Mesothelial cell of epicardium (in vitro differentiated cells): ENCODE measurements around the gene PPP6R2. TPM values are rescaled to one million over a fixed set of nuclear protein-coding genes. Genes with fewer than 3 reads are reported as not detected.

Source experiments
- DNase-seq, 2 experiments: peaks; one replicate each; pipeline ENCODE4 v3.0.0; 2021; ENCODE audit warnings: low spot score in 2 of 2; ENCODE audit not compliant: unreplicated experiment in 2 of 2
- H3K27ac Mint-ChIP-seq: 2 replicates; pipeline ENCODE4 v1.8.0; 2021; ENCODE audit warnings: mixed read lengths
- H3K27me3 Mint-ChIP-seq: 2 replicates; pipeline ENCODE4 v1.8.0; 2021; ENCODE audit warnings: low read depth, mixed read lengths
- H3K36me3 Mint-ChIP-seq: 2 replicates; pipeline ENCODE4 v1.8.0; 2021; ENCODE audit warnings: mixed read lengths
- H3K4me1 Mint-ChIP-seq: 2 replicates; pipeline ENCODE4 v1.8.0; 2021; ENCODE audit warnings: mixed read lengths
- H3K4me3 Mint-ChIP-seq: 2 replicates; pipeline ENCODE4 v1.8.0; 2021; ENCODE audit warnings: mild to moderate bottlenecking, moderate library complexity, mixed read lengths
- H3K9me3 Mint-ChIP-seq: 2 replicates; pipeline ENCODE4 v1.8.0; 2021; ENCODE audit warnings: mixed read lengths
- total RNA-seq: library from RNA; stranded (reverse); gene quantifications from 3 replicates; pipeline ENCODE4 v1.2.1, GENCODE V29; 2021
- TF ChIP-seq, protein P1 (sequence below): fragments of 200-600 bp; sonication (generic); IDR thresholded peaks from one replicate; pipeline ENCODE4 v1.5.0; 2021; ENCODE audit warnings: antibody characterized with exemption; ENCODE audit not compliant: unreplicated experiment

PPP6R2 gene
- total RNA-seq, 1 donor from 2014 or later = 83.7 TPM

DNA sequence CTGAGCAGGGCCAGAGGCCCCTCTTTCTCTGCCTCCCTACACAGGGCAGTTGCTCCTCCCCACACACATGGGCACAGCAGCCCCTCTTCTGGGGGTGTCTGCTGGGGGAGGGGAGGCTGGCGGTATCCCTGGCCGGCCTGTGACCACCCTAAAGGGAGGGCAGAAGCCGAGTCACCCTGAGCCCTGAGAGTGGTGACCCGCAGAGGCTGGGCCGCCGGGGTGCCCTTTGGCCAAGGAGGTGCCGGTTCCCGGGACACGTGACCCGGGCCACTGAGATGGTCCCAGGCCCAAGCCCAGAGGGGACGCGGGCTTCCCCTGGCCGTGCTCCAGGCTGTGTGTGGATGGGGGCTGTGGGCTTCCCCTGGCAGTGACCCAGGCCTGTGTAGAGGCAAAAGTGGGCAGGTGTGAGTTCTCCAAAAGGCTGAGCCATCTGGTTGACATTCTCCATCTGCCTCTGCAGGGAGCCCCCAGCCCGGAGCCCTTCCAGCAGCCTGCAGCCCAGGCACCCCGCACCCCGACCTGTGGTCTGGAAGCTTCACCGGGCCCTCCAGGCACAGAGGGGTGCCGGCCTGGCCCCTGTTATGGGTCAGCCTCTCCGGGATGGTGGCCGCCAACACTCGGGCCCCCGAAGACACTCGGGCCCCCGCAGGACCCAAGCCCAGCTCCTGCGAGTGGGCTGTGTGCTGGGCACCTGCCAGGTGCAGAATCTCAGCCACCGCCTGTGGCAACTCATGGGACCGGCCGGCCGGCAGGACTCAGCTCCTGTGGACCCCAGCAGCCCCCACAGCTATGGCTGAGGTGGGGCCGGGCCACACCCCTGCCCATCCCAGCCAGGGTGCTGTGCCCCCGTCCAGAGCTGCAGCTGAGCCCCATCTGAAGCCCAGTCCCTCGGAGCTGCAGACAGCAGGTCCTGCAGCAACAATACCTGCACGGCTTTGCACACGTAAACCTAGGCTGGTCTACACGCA is 139.3 kb downstream of the PPP6R2 start:
- no peak for DNase-seq

GRCh38 chr22:50483106-50483505 is 140.0 kb downstream of the PPP6R2 start:
- no peaks in the 10 kb centered on the region for H3K9me3 Mint-ChIP-seq
- H3K27ac Mint-ChIP-seq = no peak overlapping the region
- H3K4me1 Mint-ChIP-seq = no peaks in the 10 kb centered on the region

More for the DNA sequence above, 139.3 kb downstream of the PPP6R2 start:
- Mint-ChIP-seq H3K27me3 (peaks cover 55% of the 10 kb centered on the region), H3K4me3 (peak overlapping the region; percentile 53), H3K36me3 (no peaks in the 10 kb centered on the region), H3K27ac (no peak overlapping the region), H3K4me1 (no peaks in the 10 kb centered on the region), H3K9me3 (no peaks in the 10 kb centered on the region)
- TF ChIP-seq, protein P1, sequence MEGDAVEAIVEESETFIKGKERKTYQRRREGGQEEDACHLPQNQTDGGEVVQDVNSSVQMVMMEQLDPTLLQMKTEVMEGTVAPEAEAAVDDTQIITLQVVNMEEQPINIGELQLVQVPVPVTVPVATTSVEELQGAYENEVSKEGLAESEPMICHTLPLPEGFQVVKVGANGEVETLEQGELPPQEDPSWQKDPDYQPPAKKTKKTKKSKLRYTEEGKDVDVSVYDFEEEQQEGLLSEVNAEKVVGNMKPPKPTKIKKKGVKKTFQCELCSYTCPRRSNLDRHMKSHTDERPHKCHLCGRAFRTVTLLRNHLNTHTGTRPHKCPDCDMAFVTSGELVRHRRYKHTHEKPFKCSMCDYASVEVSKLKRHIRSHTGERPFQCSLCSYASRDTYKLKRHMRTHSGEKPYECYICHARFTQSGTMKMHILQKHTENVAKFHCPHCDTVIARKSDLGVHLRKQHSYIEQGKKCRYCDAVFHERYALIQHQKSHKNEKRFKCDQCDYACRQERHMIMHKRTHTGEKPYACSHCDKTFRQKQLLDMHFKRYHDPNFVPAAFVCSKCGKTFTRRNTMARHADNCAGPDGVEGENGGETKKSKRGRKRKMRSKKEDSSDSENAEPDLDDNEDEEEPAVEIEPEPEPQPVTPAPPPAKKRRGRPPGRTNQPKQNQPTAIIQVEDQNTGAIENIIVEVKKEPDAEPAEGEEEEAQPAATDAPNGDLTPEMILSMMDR = no peak

GRCh38 chr22:50483556-50483955 is 140.4 kb downstream of the PPP6R2 start:
- TF ChIP-seq, protein P1 = no peak
- Mint-ChIP-seq H3K9me3 (no peaks in the 10 kb centered on the region), H3K27me3 (peaks cover 48% of the 10 kb centered on the region), H3K4me3 (no peak overlapping the region), H3K27ac (no peak overlapping the region), H3K4me1 (no peaks in the 10 kb centered on the region), H3K36me3 (no peaks in the 10 kb centered on the region)
- no peak for DNase-seq

More at GRCh38 chr22:50483106-50483505, 140.0 kb downstream of the PPP6R2 start:
- TF ChIP-seq, protein P1 = no peak
- DNase-seq = no peak
- Mint-ChIP-seq H3K4me3 (no peak overlapping the region), H3K36me3 (no peaks in the 10 kb centered on the region), H3K27me3 (peaks cover 52% of the 10 kb centered on the region)

DNA sequence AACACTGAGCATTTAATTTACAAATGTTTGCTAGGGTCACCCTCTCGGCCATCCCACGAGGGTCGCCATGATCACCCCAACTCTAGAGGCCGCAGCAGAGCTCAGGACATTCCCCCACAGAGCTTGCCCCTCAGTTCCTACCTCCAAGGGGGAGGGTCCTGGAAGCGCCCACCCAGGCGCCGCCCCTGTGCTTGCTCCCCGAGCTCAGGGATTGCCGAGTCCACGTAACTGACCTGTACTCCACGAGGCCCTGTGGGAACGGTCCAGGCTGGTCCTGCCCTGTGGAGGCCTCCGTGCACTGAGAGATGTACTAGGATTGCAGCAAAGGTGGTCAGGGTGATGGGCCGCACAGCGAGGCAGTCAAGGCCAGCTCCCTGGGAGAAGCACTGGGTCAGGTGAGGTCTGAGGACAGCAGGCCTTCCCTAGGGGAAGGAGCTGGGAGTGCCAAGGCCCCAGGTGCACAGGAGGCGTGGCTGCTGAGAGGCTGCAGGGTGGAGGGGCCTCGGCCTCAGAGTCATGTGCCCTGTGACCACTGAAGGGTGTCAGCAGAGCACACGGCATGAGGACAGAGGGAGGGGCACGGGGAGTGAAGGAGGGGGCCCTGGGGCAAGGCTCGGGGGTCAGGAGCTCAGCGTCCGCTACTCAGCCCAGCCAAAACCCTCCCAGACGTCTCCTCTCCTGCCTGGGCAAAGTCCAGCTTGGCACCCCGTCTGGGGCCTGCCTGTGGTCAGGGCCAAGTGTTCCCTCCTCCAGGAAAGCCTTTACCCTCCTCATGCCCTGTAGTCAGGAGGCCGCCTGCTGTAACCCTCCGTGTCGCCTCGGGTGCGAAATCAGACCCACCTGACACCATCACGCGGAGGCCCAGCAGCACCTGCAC is 141.1 kb downstream of the PPP6R2 start:
- peaks cover 42% of the 10 kb centered on the region for H3K27me3 Mint-ChIP-seq
- no peak overlapping the region for H3K27ac Mint-ChIP-seq
- H3K9me3 Mint-ChIP-seq = no peaks in the 10 kb centered on the region
- no peaks in the 10 kb centered on the region for H3K4me1 Mint-ChIP-seq
- no peaks in the 10 kb centered on the region for H3K36me3 Mint-ChIP-seq
- TF ChIP-seq, protein P1 = no peak
- no peak overlapping the region for H3K4me3 Mint-ChIP-seq
- no peak for DNase-seq

DNA sequence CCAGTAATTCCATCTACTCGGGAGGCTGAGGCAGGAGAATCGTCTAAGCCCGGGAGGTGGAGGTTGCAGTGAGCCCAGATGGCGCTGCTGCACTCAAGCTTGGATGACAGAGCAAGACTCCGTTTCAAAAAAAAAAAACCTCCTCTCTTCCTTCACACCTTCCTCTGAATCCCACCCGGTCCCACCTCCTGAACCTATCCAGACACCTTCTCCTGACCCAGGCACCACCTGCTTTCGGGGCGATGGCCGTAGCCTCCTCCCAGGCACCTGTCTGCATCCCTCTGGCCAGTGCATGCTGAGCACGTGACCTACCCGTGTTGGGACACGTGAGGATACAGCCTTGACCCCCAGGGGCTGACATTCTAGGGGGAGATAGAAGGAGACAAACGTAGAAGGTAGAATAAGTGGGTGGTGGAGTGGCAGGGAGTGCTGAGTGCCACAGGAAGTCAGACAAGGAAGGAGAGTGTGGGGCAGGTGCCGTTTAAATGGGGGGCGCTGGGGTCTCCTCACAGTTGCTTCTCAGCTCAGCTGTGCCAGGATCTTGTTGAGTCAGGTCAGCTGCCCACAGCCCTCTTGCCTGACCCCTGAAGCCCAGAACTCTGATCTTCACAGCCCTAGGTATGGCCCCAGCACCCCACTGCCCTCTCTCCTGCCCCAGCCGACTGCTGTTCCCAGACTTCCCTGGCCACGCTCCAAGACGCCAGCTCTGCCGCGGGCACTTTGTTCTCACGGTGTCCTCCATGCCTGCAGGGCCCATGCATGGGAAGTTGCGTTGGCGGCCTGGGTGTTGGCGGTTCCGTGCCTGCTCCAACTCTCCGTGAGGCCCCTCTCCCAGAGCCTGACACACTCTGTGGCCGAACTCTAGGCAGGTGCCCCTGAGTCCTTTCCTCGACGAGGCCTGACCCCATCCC is 142.3 kb downstream of the PPP6R2 start:
- no peaks in the 10 kb centered on the region for H3K36me3 Mint-ChIP-seq
- no peaks in the 10 kb centered on the region for H3K4me1 Mint-ChIP-seq
- H3K4me3 Mint-ChIP-seq = no peak overlapping the region
- no peak overlapping the region for H3K27ac Mint-ChIP-seq
- H3K27me3 Mint-ChIP-seq = peaks cover 29% of the 10 kb centered on the region
- no peaks in the 10 kb centered on the region for H3K9me3 Mint-ChIP-seq
- no peak for DNase-seq
- TF ChIP-seq, protein P1 = no peak
